K562 (cell line): ENCODE results near the gene C16orf90. TPM values are rescaled to one million over a fixed set of nuclear protein-coding genes. Genes with fewer than 3 reads are reported as not detected.

Source experiments
- HNRNPL ChIP-seq: fragments of 200-400 bp; formaldehyde crosslinking; IDR thresholded peaks from 2 replicates; pipeline ENCODE4 v1.6.1; 2017; ENCODE audit warnings: low read depth, mild to moderate bottlenecking, low read length
- MNT ChIP-seq, 2 experiments: fragments of 450-650 bp; conservative IDR thresholded peaks; 2 replicates each; pipeline ENCODE4 v1.6.1; 2017; ENCODE audit warnings: mild to moderate bottlenecking in 2 of 2, moderate library complexity in 2 of 2
- NFIX ChIP-seq: fragments of 250-450 bp; sonication (Bioruptor Pico); IDR thresholded peaks from 2 replicates; pipeline ENCODE4 v1.4.0; 2020; ENCODE audit warnings: low read depth, mild to moderate bottlenecking, moderate library complexity
- SMARCE1 ChIP-seq: fragments of 450-650 bp; IDR thresholded peaks from 2 replicates; pipeline ENCODE4 v1.7.1; 2016; ENCODE audit warnings: mild to moderate bottlenecking
- SMC3 ChIP-seq: conservative IDR thresholded peaks from 2 replicates; pipeline ENCODE4 v1.6.1; 2011; ENCODE audit warnings: low read depth, low read length, improper control_type of control experiment; ENCODE audit not compliant: insufficient read depth
- TBP ChIP-seq: optimal IDR thresholded peaks from 2 replicates; pipeline ENCODE3; 2011; ENCODE audit warnings: low read depth, low read length, improper control_type of control experiment
- TCF7 ChIP-seq: sonication (generic); IDR thresholded peaks from 2 replicates; pipeline ENCODE4 v1.6.1; 2016; ENCODE audit warnings: antibody characterized with exemption, borderline replicate concordance
- THRA ChIP-seq: fragments of 450-650 bp; IDR thresholded peaks from 2 replicates; pipeline ENCODE4 v1.6.1; 2017; ENCODE audit warnings: mild to moderate bottlenecking, moderate library complexity
- USF1 ChIP-seq: sonication (generic); formaldehyde crosslinking; IDR thresholded peaks from 2 replicates; pipeline ENCODE4 v1.9.0; 2022; ENCODE audit warnings: mild to moderate bottlenecking, missing genetic modification reagents
- ZNF217 ChIP-seq: sonication (generic); formaldehyde crosslinking; IDR thresholded peaks from 2 replicates; pipeline ENCODE4 v1.8.0; 2022; ENCODE audit warnings: mild to moderate bottlenecking, missing genetic modification reagents
- ZNF592 ChIP-seq: fragments of 450-650 bp; IDR thresholded peaks from 2 replicates; pipeline ENCODE4 v1.6.1; 2017; ENCODE audit warnings: antibody characterized with exemption, mild to moderate bottlenecking
- ZNF655 ChIP-seq: fragments of 250-450 bp; sonication (Bioruptor Pico); IDR thresholded peaks from 2 replicates; pipeline ENCODE4 v1.5.0; 2021
- polyA plus RNA-seq, 8 experiments: library from polyadenylated mRNA; depleted of rRNA in 4 of 8; stranded (reverse) in 5 of 8; unstranded in 3 of 8; fragments of >200 nt; fragmentation: Nextera tagmentation in 2 of 8; fragmentation: Illumina TruSeq in 1 of 8; extraction: Ambion mirVana in 2 of 8; extraction: Trizol in 1 of 8; gene quantifications; 2 replicates each; pipeline versions ENCODE4 v1.2.1 to v1.2.3, GENCODE V29; 2011 to 2014; ENCODE audit warnings: inconsistent platforms in 1 of 8, missing spikeins in 1 of 8
- total RNA-seq, 7 experiments: library from RNA; depleted of rRNA in 6 of 7; stranded (reverse); fragments of >200 nt in 6 of 7; fragmentation: Illumina TruSeq in 2 of 7; extraction: Trizol in 2 of 7; gene quantifications; 2 replicates each; pipeline versions ENCODE4 v1.2.1 to v1.2.3, GENCODE V29; 2011 to 2021; ENCODE audit warnings: low replicate concordance in 1 of 7

The C16orf90 gene
- total and polyA plus RNA-seq, 9 of the 15 experiments (the other 6 are each of a cell fraction or from before 2014, with no cell fraction given) = not detected

GRCh38 chr16:3457434-3458252, 37.6 kb downstream of the C16orf90 start (continued):
- TF ChIP-seq ZNF592 (peak; percentile 60; the same call in 1 of the 2 replicates), ZNF217 (CRISPR knock-in tag) (no peak), HNRNPL (peak; percentile 75; the same call in 1 of the 2 replicates), ZNF655 (no peak), TCF7 (no peak), NFIX (CRISPR knock-in tag) (no peak), USF1 (peak; percentile 92), THRA (no peak), SMARCE1 (no peak), MNT (conservative IDR thresholded peaks at IDR 0.05) (peak; percentile 89 to 93), TBP (peak; percentile 77), SMC3 (peak; percentile 27; the same call in 1 of the 2 replicates)
